ENCODE measurements around the gene WNT4.

GRCh38 chr1:22127731-22128130 is 15.2 kb downstream of the WNT4 start:
- TF ChIP-seq EZH2phosphoT487 (IDR thresholded peaks at IDR 0.05) (no peak), CTCF (IDR thresholded peaks at IDR 0.05) (no peak)

Measured in neural progenitor cell (in vitro differentiated cells).